Activated B cell treated with CpG ODN at 0.5 μM for 24 hours (primary cell): Measurements from ENCODE around the gene UBA7. TPM values are rescaled to one million over a fixed set of nuclear protein-coding genes. Genes with fewer than 3 reads are reported as not detected.

ENCODE experiments used
- ATAC-seq: fragments of 200-7000 bp; cut with Tn5 transposase; one replicate; pipeline ENCODE4 v1.10.0; 2021; ENCODE audit warnings: low read depth, mild to moderate bottlenecking, moderate library complexity
- CTCF ChIA-PET: fragments of 350-600 bp; sonication (Branson Sonifier 250); formaldehyde crosslinking; loops from one replicate; lab custom pipeline; 2021; ENCODE audit warnings: antibody characterized with exemption; lab: Charles Lee
- POLR2A ChIA-PET: fragments of 350-600 bp; sonication (Branson Sonifier 250); formaldehyde crosslinking; loops from one replicate; lab custom pipeline; 2021; ENCODE audit warnings: antibody characterized with exemption; lab: Charles Lee
- DNase-seq: peaks from one replicate; pipeline ENCODE4 v3.0.0; 2022
- H3K27ac Mint-ChIP-seq: one replicate; pipeline ENCODE4 v1.8.0; 2020; ENCODE audit warnings: mixed read lengths
- H3K27me3 Mint-ChIP-seq: one replicate; pipeline ENCODE4 v1.8.0; 2021; ENCODE audit warnings: mixed read lengths
- H3K36me3 Mint-ChIP-seq: one replicate; pipeline ENCODE4 v1.8.0; 2021; ENCODE audit warnings: low read depth, mixed read lengths
- H3K4me1 Mint-ChIP-seq: one replicate; pipeline ENCODE4 v1.8.0; 2021; ENCODE audit warnings: mixed read lengths
- H3K4me3 Mint-ChIP-seq: one replicate; pipeline ENCODE4 v1.8.0; 2020; ENCODE audit warnings: mild to moderate bottlenecking, mixed read lengths
- H3K9me3 Mint-ChIP-seq: one replicate; pipeline ENCODE4 v1.8.0; 2020; ENCODE audit warnings: mixed read lengths
- CTCF ChIP-seq: fragments of 200-600 bp; IDR thresholded peaks from one replicate; pipeline ENCODE4 v1.8.0; 2022; ENCODE audit warnings: antibody characterized with exemption, mild to moderate bottlenecking
- intact Hi-C: fragments of 100-400 bp; cut with micrococcal nuclease; formaldehyde crosslinking; loops from one replicate; pipeline ENCODE4 v1.15.1; 2024
- total RNA-seq: library from RNA; stranded (reverse); gene quantifications from 2 replicates; pipeline ENCODE4 v1.2.3, GENCODE V29; 2022

UBA7 gene
- total RNA-seq, 1 donor from 2014 or later, result 237 TPM

GRCh38 chr3:49757197-49757596 is 56.6 kb downstream of the UBA7 start:
- Mint-ChIP-seq H3K36me3 (peaks cover 34% of the 10 kb centered on the region), H3K4me1 (peaks cover 15% of the 10 kb centered on the region), H3K9me3 (no peaks in the 10 kb centered on the region), H3K27ac (no peak overlapping the region), H3K27me3 (no peaks in the 10 kb centered on the region), H3K4me3 (no peak overlapping the region)
- POLR2A ChIA-PET, result no interaction called here
- ATAC-seq, result no peak
- no peak for TF ChIP-seq CTCF
- intact Hi-C loops, result no loop called here
- CTCF ChIA-PET, result interaction anchor here (1.1 kb wide), 1 partner anchor 82 kb away, joined by 3 read pairs; no protein-coding TSS in a partner anchor
- no peak for DNase-seq

DNA sequence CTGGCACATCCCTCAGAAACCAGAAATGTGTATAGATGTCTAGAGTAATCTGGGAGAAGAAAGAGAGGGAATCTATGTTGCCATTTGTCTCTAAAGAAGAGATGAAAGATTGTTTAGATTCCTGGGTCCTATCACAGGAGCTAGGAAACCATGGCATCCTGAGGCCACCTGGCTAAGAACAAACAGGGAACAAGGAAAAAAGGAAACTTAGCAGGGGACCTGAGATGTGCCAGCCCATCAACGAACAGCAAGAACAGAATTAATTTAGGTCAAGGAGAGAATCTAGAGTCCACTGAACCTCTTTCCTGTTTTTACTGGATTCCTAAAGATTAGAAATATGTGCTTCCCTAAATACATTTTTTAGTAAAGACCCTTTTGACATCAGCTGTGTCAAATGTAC is 57.7 kb downstream of the UBA7 start:
- no peak for TF ChIP-seq CTCF
- ATAC-seq (no peak), DNase-seq (no peak)
- Mint-ChIP-seq H3K36me3 (peaks cover 38% of the 10 kb centered on the region), H3K9me3 (no peaks in the 10 kb centered on the region), H3K4me1 (peaks cover 15% of the 10 kb centered on the region), H3K27me3 (no peaks in the 10 kb centered on the region), H3K27ac (no peak overlapping the region), H3K4me3 (no peak overlapping the region)
- CTCF ChIA-PET, result interaction anchor here (1.1 kb wide), 1 partner anchor 83 kb away, joined by 3 read pairs; no protein-coding TSS in a partner anchor
- POLR2A ChIA-PET, result no interaction called here
- intact Hi-C loops, result no loop called here

Other genes starting within 250 kb of the UBA7 start
- gene APEH, start 139.6 kb downstream of the UBA7 start, total RNA-seq, result 109 and 113 TPM in 2 replicates
- 4.7 and 8.0 TPM in 2 replicates for gene MST1, start 124.5 kb downstream of the UBA7 start, total RNA-seq
- gene RNF123, start 124.4 kb downstream of the UBA7 start, total RNA-seq, result 35.1 and 51.4 TPM in 2 replicates
- gene AMIGO3, start 94.3 kb downstream of the UBA7 start, total RNA-seq, result not detected in 2 replicates
- 39.9 and 40.7 TPM in 2 replicates for gene GMPPB, start 90.0 kb downstream of the UBA7 start, total RNA-seq
- 44.3 and 47.6 TPM in 2 replicates for gene IP6K1, start 27.4 kb downstream of the UBA7 start, total RNA-seq
- gene CDHR4, start 14.1 kb downstream of the UBA7 start, total RNA-seq, result not detected in 2 replicates
- 9.4 and 10.0 TPM in 2 replicates for gene INKA1, start 10.7 kb downstream of the UBA7 start, total RNA-seq
- 6.4 TPM in 2 replicates for gene TRAIP, start 42.6 kb upstream of the UBA7 start, total RNA-seq
- gene CAMKV, start 56.0 kb upstream of the UBA7 start, total RNA-seq, result not detected in 2 replicates
- 0.81 and 1.6 TPM in 2 replicates for gene MST1R, start 89.9 kb upstream of the UBA7 start, total RNA-seq
- gene MON1A, start 115.9 kb upstream of the UBA7 start, total RNA-seq, result 6.3 and 7.1 TPM in 2 replicates
- gene RBM6, start 126.2 kb upstream of the UBA7 start, total RNA-seq, result 160 and 172 TPM in 2 replicates